ENCODE measurements around the gene QRFP.

The QRFP gene, protein sequence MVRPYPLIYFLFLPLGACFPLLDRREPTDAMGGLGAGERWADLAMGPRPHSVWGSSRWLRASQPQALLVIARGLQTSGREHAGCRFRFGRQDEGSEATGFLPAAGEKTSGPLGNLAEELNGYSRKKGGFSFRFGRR

DNA sequence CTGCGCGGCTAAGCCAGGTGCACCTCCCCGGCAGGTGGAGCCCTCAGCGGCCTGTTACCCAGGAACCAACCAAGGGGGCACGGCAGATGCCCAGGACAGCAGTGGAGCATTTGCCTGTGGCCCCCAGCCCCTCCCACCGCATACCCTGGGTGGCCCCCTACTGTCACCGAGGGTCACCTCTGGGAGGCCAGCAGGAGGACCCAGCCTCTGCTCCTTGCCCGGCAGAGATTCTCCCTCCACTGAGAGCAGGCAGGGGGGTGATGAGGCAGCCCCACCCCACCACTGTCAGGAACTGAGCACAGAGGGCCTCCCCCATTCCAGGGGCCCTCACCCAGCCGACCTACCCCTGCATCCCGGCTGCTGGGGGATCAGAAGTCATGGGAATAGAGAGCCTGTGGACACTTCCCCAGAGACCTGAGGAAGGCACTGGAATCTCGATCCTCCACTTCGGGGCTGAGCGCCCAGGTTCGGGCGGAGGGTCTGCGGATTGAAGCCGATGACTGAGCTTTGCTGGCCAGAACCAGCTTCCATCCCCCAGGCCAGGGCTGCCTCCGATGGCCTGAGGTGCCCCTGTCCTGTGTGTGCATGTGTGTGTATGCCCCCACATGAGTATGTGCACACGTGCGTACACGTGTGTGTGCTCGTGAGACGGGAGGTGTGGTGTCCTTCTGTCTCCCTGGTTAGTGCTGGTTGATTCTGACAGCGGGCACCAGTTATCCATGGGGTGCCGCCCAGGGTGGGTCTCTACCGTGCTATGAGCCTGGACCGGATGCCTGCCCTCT is at the start of gene QRFP:
Gene QRFP (minus strand): TSS at position 580 of the 782 bp plus-strand sequence. CDS start 2,974 bp downstream, outside the sequence.
- no peak for DNase-seq (ENCODE audit: low read depth)

- no peak for DNase-seq (ENCODE audit: low read depth)
These were observed 48.6 kb upstream of the QRFP start for GRCh38 chr9:130945173-130945572.

DNA sequence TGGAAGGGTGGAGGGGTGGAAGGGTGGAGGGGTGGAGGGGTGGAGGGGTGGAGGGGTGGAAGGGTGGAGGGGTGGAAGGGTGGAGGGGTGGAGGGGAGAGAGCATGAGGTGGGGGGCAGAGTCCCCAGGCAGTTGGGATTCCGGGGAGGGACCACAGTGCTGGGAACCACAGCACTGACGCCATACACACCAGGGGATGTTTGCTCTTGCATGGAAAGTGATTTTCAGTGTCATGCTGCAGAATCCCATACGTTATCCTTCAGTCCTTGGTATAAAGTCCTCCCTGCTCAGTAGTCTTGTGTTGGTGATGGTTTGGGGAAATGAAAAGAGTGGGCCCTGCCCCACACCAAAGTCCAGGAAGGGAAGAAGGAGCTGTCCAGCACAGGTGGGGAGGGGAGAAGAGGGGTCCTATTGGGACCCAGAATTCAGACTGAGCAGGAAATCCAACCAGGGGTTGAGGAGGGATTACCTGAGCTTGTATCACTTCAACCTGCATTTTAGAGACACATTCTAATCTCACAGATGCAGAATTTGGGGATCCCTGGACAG is 48.0 kb upstream of the QRFP start:
- DNase-seq (ENCODE audit: low read depth), result no peak

DNA sequence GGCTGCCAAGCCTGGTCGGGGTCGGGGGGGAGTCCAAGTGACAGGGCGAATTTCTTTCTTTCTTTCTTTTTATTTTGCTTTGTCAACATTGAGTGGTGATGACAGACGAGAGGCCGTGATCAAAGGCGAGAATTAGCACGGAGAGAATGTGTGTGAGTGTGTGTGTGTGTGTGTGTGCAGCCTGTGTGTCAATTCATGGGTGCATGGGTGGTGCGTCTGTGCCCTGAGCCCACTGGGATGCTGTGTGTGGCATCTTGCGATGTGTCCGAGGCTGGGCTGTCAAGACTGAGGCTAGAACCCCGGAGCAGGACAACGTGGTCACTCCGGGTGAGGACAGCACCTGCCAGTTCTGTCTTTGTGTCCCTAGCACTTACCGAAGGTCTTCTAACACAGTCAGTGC is 47.2 kb upstream of the QRFP start:
- no peak for DNase-seq (ENCODE audit: low read depth)

DNA sequence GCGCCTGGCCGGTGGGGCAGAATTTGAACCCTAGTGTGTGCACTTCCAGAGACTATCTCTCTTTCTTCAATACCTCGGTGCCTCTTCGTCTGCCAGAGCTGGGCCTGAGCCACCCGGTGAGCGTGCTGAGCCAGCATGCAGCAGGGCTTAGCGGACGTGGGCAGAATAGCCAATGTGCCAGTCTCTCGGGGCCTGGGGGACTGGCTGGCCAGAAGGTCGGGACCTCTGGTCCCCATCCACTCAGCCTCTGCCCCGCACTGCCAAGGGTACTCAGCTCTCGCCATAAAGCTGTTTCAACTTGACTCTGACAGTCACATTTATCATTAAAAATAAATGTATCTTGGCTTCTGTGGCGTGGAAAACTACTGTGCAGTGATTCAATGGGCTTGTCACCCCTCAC is 46.6 kb upstream of the QRFP start:
- no peak for DNase-seq (ENCODE audit: low read depth)

DNA sequence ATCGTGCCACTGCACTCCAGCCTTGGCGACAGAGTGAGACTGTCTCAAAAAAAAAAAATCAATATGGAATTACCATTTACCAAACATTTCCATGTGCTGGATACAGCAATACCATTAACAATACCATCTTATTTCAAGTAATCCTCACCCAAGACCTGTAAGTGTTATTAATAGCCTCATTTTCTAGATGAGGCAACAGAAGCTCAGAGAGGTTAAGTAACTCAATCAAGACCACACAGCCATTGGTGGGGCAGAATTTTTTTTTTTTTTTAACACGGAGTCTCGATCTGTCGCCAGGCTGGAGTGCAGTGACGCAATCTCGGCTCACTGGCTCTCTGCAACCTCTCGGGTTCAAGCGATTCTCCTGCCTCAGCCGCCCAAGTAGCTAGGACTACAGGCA is 46.1 kb upstream of the QRFP start:
- no peak for DNase-seq (ENCODE audit: low read depth)

GRCh38 chr9:130942084-130942483 is 45.5 kb upstream of the QRFP start:
- no peak for DNase-seq (ENCODE audit: low read depth)

DNA sequence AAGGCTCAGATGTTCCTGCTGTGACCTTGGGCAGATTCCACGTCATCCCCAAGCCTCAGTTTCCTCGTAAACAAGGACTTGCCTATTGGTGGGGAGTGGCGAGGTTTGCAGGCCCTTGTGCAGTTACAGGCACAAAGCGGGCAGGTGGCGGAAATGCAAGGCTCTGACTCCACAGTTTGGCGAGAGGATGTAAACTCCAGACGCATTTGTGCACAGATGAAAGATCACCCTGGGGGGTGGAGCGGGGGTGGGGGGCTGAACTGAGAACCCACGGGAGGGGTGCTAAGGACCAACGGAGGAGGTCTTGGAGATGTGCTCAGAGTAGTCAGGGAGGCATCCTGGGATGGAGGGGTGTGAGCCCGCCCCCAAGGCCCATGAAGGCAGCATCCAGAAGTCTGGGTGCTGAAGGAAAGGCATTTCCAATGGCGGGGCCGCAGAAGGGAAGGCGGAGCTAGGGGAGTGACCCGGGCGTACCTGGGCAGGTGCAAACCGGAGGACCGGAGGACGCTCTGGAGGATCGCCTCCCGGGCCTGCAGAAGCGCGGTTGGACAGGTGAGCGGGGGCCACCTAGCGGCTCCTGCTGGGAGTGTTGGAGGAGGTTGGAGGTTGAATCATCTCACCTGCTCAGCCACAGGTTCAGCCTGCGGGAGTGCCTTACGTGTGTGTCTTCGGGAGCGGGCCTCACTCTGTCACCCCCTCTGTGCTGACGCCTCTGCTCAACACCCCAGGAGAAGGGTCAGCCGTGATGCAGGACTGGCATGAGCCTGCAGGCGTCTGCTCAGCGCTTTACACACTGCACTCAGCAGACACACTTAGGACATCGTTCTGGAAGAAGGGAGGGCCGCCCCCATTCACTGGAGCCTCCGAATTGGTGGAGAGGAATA is 44.3 kb upstream of the QRFP start:
- peak; percentile 33 for DNase-seq (ENCODE audit: low read depth)

DNA sequence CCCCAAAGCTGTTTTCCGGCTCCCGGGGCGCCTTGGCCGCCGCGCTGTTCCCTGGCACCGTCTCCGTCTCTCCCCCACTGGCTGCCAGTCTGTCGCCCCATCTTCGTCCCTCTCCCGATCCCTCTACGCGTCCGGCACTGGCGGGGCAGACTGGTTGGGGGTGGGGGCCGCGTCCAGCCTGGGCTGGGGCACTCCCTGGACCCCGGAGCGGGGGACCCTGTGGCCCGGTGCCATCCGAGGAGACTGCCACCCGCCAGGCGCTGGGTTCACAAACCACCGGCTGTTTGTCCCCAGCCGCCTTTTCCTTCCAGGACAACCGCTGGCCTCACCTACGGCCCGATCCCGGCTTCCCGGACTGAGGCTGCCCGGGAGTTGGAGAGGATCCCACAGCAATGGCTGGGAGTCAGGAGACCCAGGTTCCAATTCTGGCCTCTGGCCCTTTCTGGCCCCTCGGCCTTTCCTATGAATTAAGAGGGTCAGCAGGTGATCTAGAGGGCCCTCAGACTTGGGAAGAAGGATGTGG is 43.5 kb upstream of the QRFP start:
- DNase-seq (ENCODE audit: low read depth), result no peak

GRCh38 chr9:130939405-130940026 is 42.9 kb upstream of the QRFP start:
- DNase-seq (ENCODE audit: low read depth), result no peak

GRCh38 chr9:130938652-130939404 is 42.2 kb upstream of the QRFP start, which contains the start of gene FIBCD1:
FIBCD1 (minus strand) TSS chr9:130939247; CDS start chr9:130938607, 640 bp downstream.
- no peak for DNase-seq (ENCODE audit: low read depth)

GRCh38 chr9:130938184-130938651 is 41.6 kb upstream of the QRFP start:
- no peak for DNase-seq (ENCODE audit: low read depth)

GRCh38 chr9:130937146-130938076 is 40.8 kb upstream of the QRFP start:
- DNase-seq (ENCODE audit: low read depth), result no peak

- no peak for DNase-seq (ENCODE audit: low read depth)
These were observed 39.9 kb upstream of the QRFP start for GRCh38 chr9:130936285-130937117.

DNA sequence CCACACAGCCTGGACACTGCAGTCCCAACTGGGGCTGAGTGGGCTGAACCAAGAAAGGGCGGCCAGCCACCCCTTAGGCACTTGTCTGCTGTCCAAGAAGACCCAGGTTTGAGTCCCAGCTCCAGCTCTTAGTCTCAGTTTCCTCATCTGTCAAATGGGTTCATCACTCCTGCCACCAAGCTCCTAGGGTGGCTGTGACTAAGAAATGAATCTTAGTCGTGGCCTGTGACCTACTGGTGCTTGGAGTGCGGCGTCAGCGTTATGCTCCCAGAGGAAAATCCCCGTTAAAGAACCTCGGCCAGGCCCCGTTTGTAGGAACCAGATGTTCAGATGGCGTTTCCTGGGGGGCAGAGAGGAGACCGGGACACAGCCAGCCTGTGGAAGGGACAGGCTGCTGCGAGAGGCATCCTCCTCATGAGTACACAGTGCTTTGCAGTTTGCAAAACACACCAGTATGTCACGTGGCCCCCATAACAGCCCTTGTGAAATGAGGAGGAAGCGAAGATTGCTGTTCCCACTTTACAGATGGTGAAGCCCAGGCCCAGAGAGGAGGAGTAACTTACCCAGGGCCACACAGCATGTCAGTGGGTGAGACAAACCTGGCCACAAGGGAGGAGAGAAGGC is 39.1 kb upstream of the QRFP start:
- DNase-seq (ENCODE audit: low read depth), result no peak

GRCh38 chr9:130934702-130935647 is 38.4 kb upstream of the QRFP start:
- no peak for DNase-seq (ENCODE audit: low read depth)

DNA sequence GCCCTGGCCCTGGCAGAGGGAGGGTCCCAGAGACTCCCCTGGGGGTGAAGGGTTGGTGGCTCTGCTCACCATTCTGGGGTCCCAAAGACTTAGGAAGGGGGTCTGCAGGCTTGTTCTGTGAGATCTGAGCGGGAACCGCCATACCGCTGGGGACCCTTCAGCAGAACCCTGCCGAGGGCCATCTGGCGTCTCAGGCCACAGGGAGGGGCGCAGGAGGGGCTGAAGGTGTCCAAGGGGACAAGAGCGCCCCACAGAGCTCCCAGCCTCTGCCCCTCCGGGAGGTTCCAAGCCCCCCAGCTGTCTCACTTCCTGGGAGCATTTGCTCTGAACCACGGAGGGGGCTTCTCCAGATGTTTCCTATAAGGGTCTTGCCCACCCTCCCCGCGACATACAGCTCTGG is 37.6 kb upstream of the QRFP start:
- DNase-seq (ENCODE audit: low read depth), result no peak

Measured in T-helper 22 cell (primary cell).